ENCODE results near the gene ATP6V1C2.

The ATP6V1C2 gene, protein sequence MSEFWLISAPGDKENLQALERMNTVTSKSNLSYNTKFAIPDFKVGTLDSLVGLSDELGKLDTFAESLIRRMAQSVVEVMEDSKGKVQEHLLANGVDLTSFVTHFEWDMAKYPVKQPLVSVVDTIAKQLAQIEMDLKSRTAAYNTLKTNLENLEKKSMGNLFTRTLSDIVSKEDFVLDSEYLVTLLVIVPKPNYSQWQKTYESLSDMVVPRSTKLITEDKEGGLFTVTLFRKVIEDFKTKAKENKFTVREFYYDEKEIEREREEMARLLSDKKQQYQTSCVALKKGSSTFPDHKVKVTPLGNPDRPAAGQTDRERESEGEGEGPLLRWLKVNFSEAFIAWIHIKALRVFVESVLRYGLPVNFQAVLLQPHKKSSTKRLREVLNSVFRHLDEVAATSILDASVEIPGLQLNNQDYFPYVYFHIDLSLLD

DNA sequence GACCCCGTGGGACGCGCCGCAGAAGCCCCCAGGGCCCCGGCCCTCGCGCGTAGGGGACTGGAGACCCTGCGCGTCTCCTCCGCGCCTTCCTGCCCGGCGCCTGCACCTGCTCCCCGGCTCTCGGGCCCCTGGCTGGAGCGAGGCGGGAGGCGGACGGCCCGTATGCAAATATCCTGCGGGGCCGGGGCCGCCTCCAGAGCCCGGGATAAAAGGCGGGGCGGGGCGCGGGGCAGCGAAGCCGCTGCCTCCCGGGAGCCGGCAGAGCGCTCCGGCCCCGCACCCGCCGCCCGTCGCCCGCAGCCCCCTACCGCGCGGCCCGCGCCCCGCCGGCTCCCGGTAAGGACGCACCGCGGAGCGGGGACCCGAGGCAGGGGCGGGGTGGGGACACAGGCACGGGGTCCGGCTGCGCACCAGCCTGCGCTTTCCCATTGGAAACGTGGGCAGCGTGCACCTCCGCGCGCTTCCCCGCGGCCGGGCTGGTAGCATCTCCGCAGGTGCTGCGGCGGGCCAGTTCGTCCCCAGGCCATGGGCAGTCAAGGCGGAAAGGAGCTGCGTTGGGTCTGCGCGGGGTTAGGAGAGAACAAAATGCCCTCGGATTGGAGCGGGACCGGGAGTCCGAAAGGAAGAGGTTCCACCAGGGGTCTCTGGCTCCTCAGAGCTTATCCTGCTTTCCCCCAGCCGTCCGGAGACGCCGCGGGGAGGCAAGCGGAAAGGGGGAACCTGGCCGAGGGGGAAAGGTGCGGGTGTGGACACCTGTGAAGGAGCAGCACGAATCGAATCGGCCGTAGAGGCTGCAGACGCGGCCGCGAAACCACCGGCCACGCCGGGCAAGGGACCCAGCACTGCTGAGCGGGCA lies at the start of gene ATP6V1C2:
TSS of gene ATP6V1C2 (plus strand) at position 235 of the 856 bp plus-strand sequence. CDS start 1,220 bp downstream, outside the sequence.
- no peak for DNase-seq (ENCODE audit: low spot score)

- DNase-seq (ENCODE audit: low spot score) = no peak
Observed at GRCh38 chr2:10675131-10675530, 46.3 kb upstream of the ATP6V1C2 start.

GRCh38 chr2:10678225-10678624 lies 43.2 kb upstream of the ATP6V1C2 start:
- no peak for DNase-seq (ENCODE audit: low spot score)

DNA sequence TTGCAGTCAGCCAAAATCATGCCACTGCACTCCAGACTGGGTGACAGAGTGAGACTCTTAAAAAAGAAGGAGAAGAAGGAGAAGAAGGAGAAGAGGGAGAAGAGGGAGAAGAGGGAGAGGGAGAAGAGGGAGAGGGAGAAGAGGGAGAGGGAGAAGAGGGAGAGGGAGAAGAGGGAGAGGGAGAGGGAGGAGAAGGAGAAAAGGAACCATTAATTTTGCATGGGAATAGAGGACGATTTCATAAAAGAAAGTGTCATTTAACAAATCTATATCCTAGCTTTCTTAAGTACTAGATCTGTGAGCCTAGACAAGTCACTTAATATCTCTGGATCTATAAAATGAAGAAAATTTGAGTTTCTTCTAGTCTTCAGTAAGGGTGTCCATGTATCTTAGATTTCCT lies 41.2 kb upstream of the ATP6V1C2 start:
- no peak for DNase-seq (ENCODE audit: low spot score)

DNA sequence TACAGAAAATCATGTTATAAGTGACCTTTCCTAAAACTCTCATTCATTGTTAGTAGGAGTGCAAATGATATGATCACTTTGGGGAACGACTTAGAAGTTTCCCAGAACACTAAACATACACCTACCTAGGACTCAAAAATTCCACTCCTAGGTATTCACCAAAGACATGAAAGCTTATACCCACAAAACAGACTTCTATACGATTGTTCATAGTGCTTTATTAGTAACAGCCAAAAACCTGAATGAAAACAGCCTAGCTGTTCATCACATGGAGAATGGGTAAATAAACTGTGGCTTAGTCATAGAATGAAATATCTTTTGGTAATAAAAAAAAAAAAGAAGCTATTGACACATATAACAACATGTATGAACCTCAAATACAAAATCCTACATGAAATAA lies 40.5 kb upstream of the ATP6V1C2 start:
- no peak for DNase-seq (ENCODE audit: low spot score)

DNA sequence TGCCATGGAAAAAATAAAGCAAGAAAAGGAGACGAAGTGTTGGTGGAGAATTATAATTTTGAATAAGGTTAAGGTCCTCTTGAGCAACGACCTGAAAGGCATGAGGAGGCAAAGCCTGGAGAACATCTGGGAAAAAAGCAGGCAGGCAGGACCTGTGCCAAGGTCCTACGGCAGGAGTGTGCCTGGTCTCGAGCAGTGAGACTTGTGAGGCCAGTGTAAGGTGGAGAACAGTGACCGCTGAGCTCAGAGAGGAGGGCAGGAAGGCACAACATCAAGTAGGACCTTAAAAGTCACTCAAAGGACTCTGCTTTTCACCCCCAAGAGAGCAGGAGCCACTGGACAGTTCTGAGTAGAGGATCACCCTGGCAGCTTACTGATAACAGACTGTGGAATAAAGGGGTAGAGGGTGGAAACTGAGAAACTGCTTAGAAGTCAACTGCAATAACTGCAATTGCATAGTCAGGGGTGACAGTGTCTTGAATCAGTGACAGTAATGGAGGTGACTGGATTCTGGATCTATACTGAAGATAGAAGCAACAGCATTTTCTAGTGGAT lies 35.2 kb upstream of the ATP6V1C2 start:
- DNase-seq (ENCODE audit: low spot score) = no peak

DNA sequence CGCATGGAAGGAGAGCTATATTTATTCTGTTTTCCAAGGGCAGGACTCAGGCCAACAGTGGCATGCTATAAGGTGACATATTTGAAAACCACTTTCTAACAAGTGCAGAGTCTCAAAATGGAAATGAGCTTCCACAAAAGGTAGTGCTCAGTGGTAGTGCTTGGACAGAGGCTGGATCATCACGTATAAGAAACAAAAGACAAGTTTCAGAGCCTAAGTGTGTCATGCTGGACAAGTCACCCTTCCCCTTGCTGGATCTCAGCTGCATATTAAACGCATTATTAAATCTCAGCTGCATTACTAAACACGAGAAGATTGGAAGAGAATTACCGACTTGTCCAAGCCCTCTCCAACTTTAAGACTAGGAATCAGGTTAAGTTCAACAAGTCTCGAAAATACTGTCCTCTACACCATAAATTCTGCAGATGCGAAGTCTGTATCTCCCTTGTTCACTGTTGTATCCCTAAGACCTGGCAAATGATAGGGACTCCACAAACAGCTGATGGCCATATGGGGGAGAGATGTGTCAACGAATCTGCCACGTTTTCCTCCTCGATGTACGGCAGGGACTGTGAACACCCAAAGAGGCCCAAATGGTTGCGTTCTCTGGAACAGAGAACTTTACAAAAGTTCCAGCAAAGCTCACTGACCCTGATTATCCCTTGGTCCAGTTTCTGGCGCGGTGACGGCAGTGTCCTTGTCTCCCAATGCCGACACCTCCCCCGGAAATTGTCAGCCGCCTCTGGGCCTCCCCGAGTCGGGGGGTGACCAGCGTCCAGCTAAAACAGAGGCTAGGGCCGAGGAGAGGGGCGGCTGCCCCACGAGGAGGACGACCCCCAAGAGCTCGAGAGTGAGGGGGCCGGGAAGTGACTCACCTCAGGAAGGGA lies 32.3 kb upstream of the ATP6V1C2 start:
- DNase-seq (ENCODE audit: low spot score) = no peak

DNA sequence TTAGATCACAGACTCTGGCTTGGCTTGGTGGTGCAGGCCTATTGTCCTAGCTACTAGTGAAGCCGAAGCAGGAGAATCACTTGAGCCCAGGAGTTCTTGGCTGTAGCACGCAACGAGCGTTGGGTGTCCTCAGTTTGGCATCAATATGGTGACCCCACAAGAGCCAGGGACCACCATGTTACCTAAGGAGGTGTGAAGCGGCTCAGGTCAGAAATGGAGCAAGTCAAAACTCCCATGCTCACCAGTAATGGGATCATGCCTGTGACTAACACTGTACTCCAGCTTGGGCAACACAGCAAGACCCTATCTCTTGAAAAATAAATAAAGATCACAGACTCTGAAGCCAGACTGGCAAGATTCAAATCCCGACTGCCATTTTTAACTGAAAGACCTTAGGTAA lies 29.9 kb upstream of the ATP6V1C2 start:
- DNase-seq (ENCODE audit: low spot score) = no peak

DNA sequence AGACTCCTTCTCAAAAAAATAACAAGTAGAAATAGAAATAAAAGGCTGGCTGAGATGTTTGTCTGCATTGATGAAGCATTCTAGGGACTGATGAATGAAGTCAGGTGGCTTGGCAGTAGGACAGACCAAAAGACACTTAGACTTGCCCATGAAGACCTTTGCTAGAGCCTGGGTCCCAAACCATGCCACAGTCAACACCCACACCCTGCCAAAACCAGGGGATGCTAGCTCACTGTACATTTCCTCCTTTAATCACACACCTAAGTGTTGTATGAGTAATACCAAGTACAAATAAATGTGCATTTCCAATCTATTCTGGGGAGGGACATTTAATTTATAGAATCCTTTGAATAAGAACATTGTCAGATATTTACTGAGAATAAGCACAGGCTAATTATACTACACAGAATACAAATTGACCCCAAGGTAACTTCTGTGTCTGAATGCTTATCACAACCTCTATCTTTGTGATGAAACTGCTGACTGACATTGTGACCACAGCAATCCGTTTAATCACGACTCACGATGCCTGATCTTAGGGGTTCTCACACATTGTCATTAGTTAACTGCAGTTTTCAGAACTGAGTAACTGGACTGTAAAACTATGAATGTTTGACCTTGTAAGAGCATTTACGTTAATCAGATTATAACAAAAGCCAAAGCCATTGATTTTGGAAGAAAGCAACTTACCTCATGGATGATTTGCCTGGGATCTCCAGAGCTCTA lies 21.2 kb upstream of the ATP6V1C2 start:
- DNase-seq (ENCODE audit: low spot score) = no peak

- no peak for DNase-seq (ENCODE audit: low spot score)
Observed at GRCh38 chr2:10704034-10704594, 17.3 kb upstream of the ATP6V1C2 start.

DNA sequence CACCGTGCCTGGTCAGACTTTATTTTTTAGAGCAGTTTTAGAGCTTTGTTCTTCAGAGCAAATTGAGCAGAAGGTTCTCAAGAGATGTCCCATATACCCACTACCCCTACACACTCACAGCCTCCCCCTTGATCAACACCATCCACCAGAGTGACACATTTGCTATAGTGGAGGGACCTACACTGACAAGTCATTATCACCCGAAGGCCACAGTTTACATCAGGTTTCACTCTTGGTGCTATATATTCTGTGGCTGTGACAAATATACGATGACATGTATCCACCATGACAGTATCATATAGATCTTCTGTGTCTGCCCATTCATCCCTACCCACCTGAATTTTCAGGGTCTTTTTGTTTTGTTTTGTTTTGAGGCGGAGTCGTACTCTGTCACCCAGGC lies 15.4 kb upstream of the ATP6V1C2 start:
- DNase-seq (ENCODE audit: low spot score) = no peak

DNA sequence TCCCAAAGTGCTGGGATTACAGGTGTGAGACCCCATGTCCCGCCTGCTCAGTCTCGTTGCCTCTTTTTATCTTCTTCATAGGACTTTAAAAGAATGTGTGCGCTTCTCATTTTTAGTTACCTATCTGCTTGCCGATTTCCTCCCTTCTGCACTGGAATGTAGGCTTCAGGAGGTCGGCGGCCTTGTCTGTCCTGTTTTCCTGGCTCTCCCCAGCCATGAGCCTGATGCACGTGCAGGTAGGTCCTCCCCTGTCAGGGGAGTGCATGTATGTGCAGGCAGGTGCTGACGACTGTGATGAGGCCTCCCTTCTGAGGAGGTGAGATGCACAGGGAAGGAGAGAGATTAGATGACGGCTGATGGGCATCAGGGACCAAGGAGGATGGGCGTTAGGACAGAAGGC lies 13.6 kb upstream of the ATP6V1C2 start:
- no peak for DNase-seq (ENCODE audit: low spot score)

GRCh38 chr2:10709290-10709939 lies 12.0 kb upstream of the ATP6V1C2 start:
- DNase-seq (ENCODE audit: low spot score) = no peak

GRCh38 chr2:10712185-10712809 lies 9.1 kb upstream of the ATP6V1C2 start:
- DNase-seq (ENCODE audit: low spot score) = no peak

DNA sequence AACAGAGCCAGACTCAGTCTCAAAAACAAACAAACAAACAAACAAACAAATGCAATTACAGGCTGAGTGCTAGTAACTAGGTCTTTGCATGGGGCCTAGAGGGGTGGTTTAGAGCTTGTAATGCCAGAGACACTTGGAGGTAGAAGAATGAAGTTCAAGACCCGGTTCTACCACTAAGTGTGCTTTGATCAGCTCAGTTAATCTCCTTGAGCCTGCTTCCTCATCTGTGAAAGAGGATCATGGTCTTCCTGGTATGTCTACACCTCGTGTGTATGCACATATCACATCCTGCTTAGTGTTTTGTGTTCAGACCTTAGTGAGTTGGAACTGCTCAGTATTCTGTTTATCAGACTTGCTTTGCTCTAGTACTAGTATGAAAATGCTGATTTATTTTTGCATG lies 4.8 kb upstream of the ATP6V1C2 start:
- no peak for DNase-seq (ENCODE audit: low spot score)

- no peak for DNase-seq (ENCODE audit: low spot score)
Observed at GRCh38 chr2:10717628-10718027, 3.8 kb upstream of the ATP6V1C2 start.

DNA sequence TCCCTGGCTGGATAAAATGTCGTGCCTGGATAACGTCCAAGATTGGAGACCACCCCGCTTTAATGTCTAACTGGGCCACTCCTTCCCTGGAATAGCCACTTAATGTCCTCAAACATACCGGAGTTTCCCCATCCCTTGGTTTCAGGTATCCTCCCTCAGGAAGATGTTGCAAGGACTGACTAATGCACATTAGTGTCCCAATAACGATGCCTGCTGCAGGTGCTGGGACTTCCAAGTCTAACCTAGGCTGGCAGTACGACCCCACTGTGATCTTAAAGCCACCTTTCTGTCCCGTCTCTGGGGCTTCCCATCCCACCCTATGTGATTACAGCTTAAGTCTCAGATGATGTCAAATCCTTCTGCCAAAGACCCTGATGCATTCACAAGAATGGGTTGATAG lies 1.1 kb upstream of the ATP6V1C2 start:
- no peak for DNase-seq (ENCODE audit: low spot score)

GRCh38 chr2:10720947-10721395 lies 459 bp upstream of the ATP6V1C2 start:
- DNase-seq (ENCODE audit: low spot score) = no peak

- no peak for DNase-seq (ENCODE audit: low spot score)
Observed at GRCh38 chr2:10722252-10722825, 909 bp downstream of the ATP6V1C2 start.
